Measurements from ENCODE around the gene CPSF7. TPM values are rescaled to one million over a fixed set of nuclear protein-coding genes. Genes with fewer than 3 reads are reported as not detected.
"Not testable (repeated sequence)": the region's sequence is repeated elsewhere in the genome, so short reads cannot be mapped to it uniquely, and the experiment has no call there.

CPSF7 gene
- 140 and 143 TPM in 2 replicates for total RNA-seq

- peak within 1 kb of the TSS; percentile 97 for H3K4me3 Mint-ChIP-seq
- H3K9me3 Mint-ChIP-seq: no peaks in the 10 kb centered on the region
- peaks cover 43% of the 10 kb centered on the region for H3K4me1 Mint-ChIP-seq
- peak within 1 kb of the TSS; percentile 98 for H3K27ac Mint-ChIP-seq
- intact Hi-C loops (cut with micrococcal nuclease): loop anchor here (1.0 to 10.0 kb wide), 4 partner anchors 68 to 1242 kb away; partner anchors contain the start of genes DDB1, FADS2, LBHD1 and TKFC
- no peaks in the 10 kb centered on the region for H3K27me3 Mint-ChIP-seq
- DNase-seq: peak; percentile 99
- peaks cover 54% of the 10 kb centered on the region for H3K36me3 Mint-ChIP-seq (ENCODE audit: low read depth)
Measured at GRCh38 chr11:61429691-61430582, at the start of gene CPSF7, which contains the start of gene SDHAF2. Gene CPSF7, minus strand, starts transcription at chr11:61429975. Its CDS starts 740 bp downstream, at chr11:61429235. Gene SDHAF2, plus strand, starts transcription at chr11:61430124. Its CDS starts 23 bp downstream, at chr11:61430147.

GRCh38 chr11:61477727-61478148 lies 48.0 kb upstream of the CPSF7 start:
- peak; percentile 85 for DNase-seq
- Mint-ChIP-seq H3K27ac (no peak overlapping the region), H3K27me3 (no peaks in the 10 kb centered on the region), H3K36me3 (ENCODE audit: low read depth) (peaks cover 5% of the 10 kb centered on the region), H3K4me3 (no peak overlapping the region), H3K9me3 (no peaks in the 10 kb centered on the region), H3K4me1 (peaks cover 9% of the 10 kb centered on the region)
- intact Hi-C loops (cut with micrococcal nuclease): loop anchor here (1.0 to 10.0 kb wide), 2 partner anchors 40 to 157 kb away; no protein-coding TSS in a partner anchor

GRCh38 chr11:61477126-61477525 lies 47.4 kb upstream of the CPSF7 start:
- no peak overlapping the region for H3K27ac Mint-ChIP-seq
- no peaks in the 10 kb centered on the region for H3K27me3 Mint-ChIP-seq
- H3K9me3 Mint-ChIP-seq: no peaks in the 10 kb centered on the region
- intact Hi-C loops (cut with micrococcal nuclease): loop anchor here (1.0 to 10.0 kb wide), 2 partner anchors 40 to 158 kb away; no protein-coding TSS in a partner anchor
- no peak overlapping the region for H3K4me3 Mint-ChIP-seq
- H3K36me3 Mint-ChIP-seq (ENCODE audit: low read depth): peaks cover 7% of the 10 kb centered on the region
- DNase-seq: no peak
- H3K4me1 Mint-ChIP-seq: peaks cover 9% of the 10 kb centered on the region

GRCh38 chr11:61476371-61476770 lies 46.6 kb upstream of the CPSF7 start:
- Mint-ChIP-seq H3K36me3 (ENCODE audit: low read depth) (peaks cover 7% of the 10 kb centered on the region), H3K9me3 (no peaks in the 10 kb centered on the region), H3K27me3 (no peaks in the 10 kb centered on the region), H3K4me1 (peaks cover 9% of the 10 kb centered on the region), H3K27ac (no peak overlapping the region), H3K4me3 (no peak overlapping the region)
- intact Hi-C loops (cut with micrococcal nuclease): loop anchor here (10.0 kb wide), 1 partner anchor 158 kb away; no protein-coding TSS in a partner anchor
- no peak for DNase-seq

- Mint-ChIP-seq H3K4me3 (no peak overlapping the region), H3K4me1 (peaks cover 9% of the 10 kb centered on the region), H3K9me3 (no peaks in the 10 kb centered on the region), H3K36me3 (ENCODE audit: low read depth) (peaks cover 7% of the 10 kb centered on the region), H3K27ac (no peak overlapping the region), H3K27me3 (no peaks in the 10 kb centered on the region)
- no peak for DNase-seq
- intact Hi-C loops (cut with micrococcal nuclease): loop anchor here (10.0 kb wide), 1 partner anchor 159 kb away; no protein-coding TSS in a partner anchor
Measured at GRCh38 chr11:61475433-61475832, 45.7 kb upstream of the CPSF7 start.

- Mint-ChIP-seq H3K36me3 (ENCODE audit: low read depth) (peaks cover 11% of the 10 kb centered on the region), H3K4me1 (peaks cover 9% of the 10 kb centered on the region), H3K4me3 (no peak overlapping the region), H3K9me3 (no peaks in the 10 kb centered on the region), H3K27ac (no peak overlapping the region), H3K27me3 (no peaks in the 10 kb centered on the region)
- intact Hi-C loops (cut with micrococcal nuclease): loop anchor here (10.0 kb wide), 1 partner anchor 161 kb away; no protein-coding TSS in a partner anchor
- no peak for DNase-seq
Measured at GRCh38 chr11:61474013-61474643, 44.4 kb upstream of the CPSF7 start.

GRCh38 chr11:61473370-61474012 lies 43.7 kb upstream of the CPSF7 start:
- H3K36me3 Mint-ChIP-seq (ENCODE audit: low read depth): peaks cover 13% of the 10 kb centered on the region
- DNase-seq: no peak
- no peaks in the 10 kb centered on the region for H3K9me3 Mint-ChIP-seq
- H3K27ac Mint-ChIP-seq: no peak overlapping the region
- H3K4me1 Mint-ChIP-seq: peaks cover 9% of the 10 kb centered on the region
- H3K4me3 Mint-ChIP-seq: no peak overlapping the region
- intact Hi-C loops (cut with micrococcal nuclease): loop anchor here (10.0 kb wide), 1 partner anchor 161 kb away; no protein-coding TSS in a partner anchor
- no peaks in the 10 kb centered on the region for H3K27me3 Mint-ChIP-seq

- peaks cover 17% of the 10 kb centered on the region for H3K36me3 Mint-ChIP-seq (ENCODE audit: low read depth)
- H3K9me3 Mint-ChIP-seq: no peaks in the 10 kb centered on the region
- no peak for DNase-seq
- intact Hi-C loops (cut with micrococcal nuclease): loop anchor here (10.0 kb wide), 1 partner anchor 162 kb away; no protein-coding TSS in a partner anchor
- H3K4me3 Mint-ChIP-seq: no peak overlapping the region
- peaks cover 7% of the 10 kb centered on the region for H3K4me1 Mint-ChIP-seq
- H3K27ac Mint-ChIP-seq: no peak overlapping the region
- no peaks in the 10 kb centered on the region for H3K27me3 Mint-ChIP-seq
Measured at GRCh38 chr11:61472868-61473267, 43.1 kb upstream of the CPSF7 start.

- no peaks in the 10 kb centered on the region for H3K9me3 Mint-ChIP-seq
- peaks cover 21% of the 10 kb centered on the region for H3K36me3 Mint-ChIP-seq (ENCODE audit: low read depth)
- no peaks in the 10 kb centered on the region for H3K27me3 Mint-ChIP-seq
- DNase-seq: no peak
- no peak overlapping the region for H3K4me3 Mint-ChIP-seq
- peaks cover 10% of the 10 kb centered on the region for H3K4me1 Mint-ChIP-seq
- intact Hi-C loops (cut with micrococcal nuclease): loop anchor here (10.0 kb wide), 1 partner anchor 163 kb away; no protein-coding TSS in a partner anchor
- no peak overlapping the region for H3K27ac Mint-ChIP-seq
Measured at GRCh38 chr11:61472282-61472681, 42.5 kb upstream of the CPSF7 start.

GRCh38 chr11:61468002-61468401 lies 38.2 kb upstream of the CPSF7 start:
- peaks cover 2% of the 10 kb centered on the region for H3K4me1 Mint-ChIP-seq
- no peaks in the 10 kb centered on the region for H3K27me3 Mint-ChIP-seq
- H3K27ac Mint-ChIP-seq: no peak overlapping the region
- no peak overlapping the region for H3K4me3 Mint-ChIP-seq
- H3K36me3 Mint-ChIP-seq (ENCODE audit: low read depth): peaks cover 20% of the 10 kb centered on the region
- H3K9me3 Mint-ChIP-seq: no peaks in the 10 kb centered on the region
- DNase-seq: no peak
- intact Hi-C loops (cut with micrococcal nuclease): no loop called here

GRCh38 chr11:61467602-61468001 lies 37.8 kb upstream of the CPSF7 start:
- H3K27me3 Mint-ChIP-seq; DNase-seq; H3K4me1 Mint-ChIP-seq; H3K27ac Mint-ChIP-seq; intact Hi-C loops (cut with micrococcal nuclease); H3K9me3 Mint-ChIP-seq; H3K4me3 Mint-ChIP-seq: not testable (repeated sequence)
- peaks cover 18% of the 10 kb centered on the region for H3K36me3 Mint-ChIP-seq (ENCODE audit: low read depth)

- H3K36me3 Mint-ChIP-seq (ENCODE audit: low read depth): peaks cover 17% of the 10 kb centered on the region
- no peak overlapping the region for H3K27ac Mint-ChIP-seq
- no peaks in the 10 kb centered on the region for H3K4me1 Mint-ChIP-seq
- H3K27me3 Mint-ChIP-seq: no peaks in the 10 kb centered on the region
- intact Hi-C loops (cut with micrococcal nuclease): no loop called here
- DNase-seq: no peak
- no peak overlapping the region for H3K4me3 Mint-ChIP-seq
- no peaks in the 10 kb centered on the region for H3K9me3 Mint-ChIP-seq
Measured at GRCh38 chr11:61460986-61461385, 31.2 kb upstream of the CPSF7 start.

- no peak for DNase-seq
- H3K4me1 Mint-ChIP-seq: peaks cover 2% of the 10 kb centered on the region
- intact Hi-C loops (cut with micrococcal nuclease): no loop called here
- no peaks in the 10 kb centered on the region for H3K9me3 Mint-ChIP-seq
- H3K4me3 Mint-ChIP-seq: no peak overlapping the region
- H3K27me3 Mint-ChIP-seq: no peaks in the 10 kb centered on the region
- no peak overlapping the region for H3K27ac Mint-ChIP-seq
- H3K36me3 Mint-ChIP-seq (ENCODE audit: low read depth): peaks cover 21% of the 10 kb centered on the region
Measured at GRCh38 chr11:61460474-61460881, 30.7 kb upstream of the CPSF7 start.

All from activated CD4-positive, alpha-beta T cell treated with anti-CD3 and anti-CD28 coated beads, Interleukin-2, amount 10 ng/mL, durations not matched to agents 24 days and 14 days (primary cell).